GM12865 (cell line): ENCODE results near the gene FBP2.

Source experiments
- DNase-seq: peaks from one replicate; pipeline ENCODE4 v3.0.0; 2010; ENCODE audit warnings: low read depth
- H3K4me3 ChIP-seq: 2 replicates; pipeline ENCODE4 v1.5.1; 2011; ENCODE audit warnings: mild to moderate bottlenecking, low read depth, low read length, control low read depth
- TF ChIP-seq, protein P1 (sequence below): IDR thresholded peaks from 2 replicates; pipeline ENCODE4 v1.5.1; 2011; ENCODE audit warnings: low read length, control low read depth, low read depth, inconsistent platforms; ENCODE audit not compliant: insufficient read depth; ENCODE audit errors: missing control alignments

FBP2 gene

DNA sequence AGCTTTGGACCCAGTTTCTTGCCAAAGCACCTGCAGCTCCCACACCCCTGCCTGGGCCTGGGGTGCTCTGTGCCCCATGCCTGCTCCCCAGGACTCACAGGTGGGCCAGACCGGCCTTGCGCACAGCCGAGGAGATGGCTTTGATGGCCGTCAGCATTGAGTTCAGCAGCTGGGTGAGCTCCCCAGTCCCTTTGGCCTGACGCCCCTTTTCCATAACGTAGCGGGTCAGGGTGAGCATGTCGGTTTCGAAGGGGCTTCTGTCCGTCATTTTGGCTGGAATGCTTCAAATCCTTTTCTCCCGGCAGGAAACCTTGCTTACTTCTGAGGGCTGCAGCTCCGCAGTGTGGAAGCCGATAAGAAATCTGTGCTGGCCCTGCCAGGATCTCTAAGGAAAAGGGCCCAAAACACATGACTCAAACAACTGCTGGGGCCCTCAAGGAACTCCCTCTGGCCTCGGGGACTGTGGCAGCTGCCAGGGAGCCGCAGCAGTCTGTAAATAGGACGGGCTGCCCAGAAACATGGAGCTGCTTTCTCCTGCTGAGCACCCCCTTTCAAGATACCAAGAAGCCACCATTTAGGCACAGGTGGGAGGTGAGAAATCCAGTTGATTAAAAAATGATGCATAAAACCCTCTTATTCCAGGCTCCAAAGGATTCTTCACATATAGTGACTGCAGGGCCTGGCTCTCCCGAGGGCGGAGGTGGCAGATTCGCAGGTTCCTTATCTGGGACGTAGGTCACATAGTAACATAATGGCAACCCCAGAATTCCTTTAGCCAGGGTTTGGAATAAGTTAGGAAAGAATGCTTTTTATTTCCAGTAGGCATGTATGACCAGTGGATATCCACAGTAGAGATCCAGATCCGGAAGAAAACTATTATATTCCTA lies at the start of gene FBP2:
FBP2 (minus strand) TSS at position 366 of the 887 bp plus-strand sequence; CDS start at position 268, 98 bp downstream.
- no peak within 1 kb of the TSS for H3K4me3 ChIP-seq
- no peak for DNase-seq
- TF ChIP-seq, protein P1, sequence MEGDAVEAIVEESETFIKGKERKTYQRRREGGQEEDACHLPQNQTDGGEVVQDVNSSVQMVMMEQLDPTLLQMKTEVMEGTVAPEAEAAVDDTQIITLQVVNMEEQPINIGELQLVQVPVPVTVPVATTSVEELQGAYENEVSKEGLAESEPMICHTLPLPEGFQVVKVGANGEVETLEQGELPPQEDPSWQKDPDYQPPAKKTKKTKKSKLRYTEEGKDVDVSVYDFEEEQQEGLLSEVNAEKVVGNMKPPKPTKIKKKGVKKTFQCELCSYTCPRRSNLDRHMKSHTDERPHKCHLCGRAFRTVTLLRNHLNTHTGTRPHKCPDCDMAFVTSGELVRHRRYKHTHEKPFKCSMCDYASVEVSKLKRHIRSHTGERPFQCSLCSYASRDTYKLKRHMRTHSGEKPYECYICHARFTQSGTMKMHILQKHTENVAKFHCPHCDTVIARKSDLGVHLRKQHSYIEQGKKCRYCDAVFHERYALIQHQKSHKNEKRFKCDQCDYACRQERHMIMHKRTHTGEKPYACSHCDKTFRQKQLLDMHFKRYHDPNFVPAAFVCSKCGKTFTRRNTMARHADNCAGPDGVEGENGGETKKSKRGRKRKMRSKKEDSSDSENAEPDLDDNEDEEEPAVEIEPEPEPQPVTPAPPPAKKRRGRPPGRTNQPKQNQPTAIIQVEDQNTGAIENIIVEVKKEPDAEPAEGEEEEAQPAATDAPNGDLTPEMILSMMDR, result no peak

DNA sequence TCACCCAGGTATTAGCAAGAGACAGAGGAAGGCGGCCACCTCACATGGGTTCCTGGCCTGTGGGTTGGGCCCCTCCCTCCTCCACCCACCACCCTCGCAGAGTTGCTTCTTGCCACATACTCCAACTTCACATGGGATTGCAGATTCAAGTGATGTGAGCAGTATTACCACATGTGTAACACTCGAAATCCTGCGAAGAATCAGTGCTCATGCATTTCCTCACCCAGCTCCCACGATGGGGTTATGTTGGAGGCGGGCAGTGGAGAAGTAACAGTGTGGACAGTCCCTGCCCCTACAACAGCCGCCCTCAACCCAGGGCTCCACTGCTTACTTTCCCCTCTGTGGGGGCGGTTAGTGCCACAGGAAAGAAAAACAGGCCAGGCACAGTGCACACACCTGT lies 49.6 kb upstream of the FBP2 start:
- no peak for DNase-seq
- H3K4me3 ChIP-seq, result no peak overlapping the region
- TF ChIP-seq, protein P1, result no peak

GRCh38 chr9:94642501-94642900 lies 48.9 kb upstream of the FBP2 start:
- no peak for DNase-seq
- H3K4me3 ChIP-seq, result no peak overlapping the region
- TF ChIP-seq, protein P1, result no peak

GRCh38 chr9:94639999-94640376 lies 46.4 kb upstream of the FBP2 start:
- H3K4me3 ChIP-seq, result peak overlapping the region; percentile 50
- no peak for DNase-seq
- TF ChIP-seq, protein P1, result no peak

GRCh38 chr9:94639061-94639998 lies 45.7 kb upstream of the FBP2 start, which contains the start of gene FBP1:
FBP1 (minus strand) TSS chr9:94639518; CDS start chr9:94639310, 208 bp downstream.
- peak; percentile 56 for DNase-seq
- H3K4me3 ChIP-seq, result peak within 1 kb of the TSS; percentile 50
- TF ChIP-seq, protein P1, result no peak

DNA sequence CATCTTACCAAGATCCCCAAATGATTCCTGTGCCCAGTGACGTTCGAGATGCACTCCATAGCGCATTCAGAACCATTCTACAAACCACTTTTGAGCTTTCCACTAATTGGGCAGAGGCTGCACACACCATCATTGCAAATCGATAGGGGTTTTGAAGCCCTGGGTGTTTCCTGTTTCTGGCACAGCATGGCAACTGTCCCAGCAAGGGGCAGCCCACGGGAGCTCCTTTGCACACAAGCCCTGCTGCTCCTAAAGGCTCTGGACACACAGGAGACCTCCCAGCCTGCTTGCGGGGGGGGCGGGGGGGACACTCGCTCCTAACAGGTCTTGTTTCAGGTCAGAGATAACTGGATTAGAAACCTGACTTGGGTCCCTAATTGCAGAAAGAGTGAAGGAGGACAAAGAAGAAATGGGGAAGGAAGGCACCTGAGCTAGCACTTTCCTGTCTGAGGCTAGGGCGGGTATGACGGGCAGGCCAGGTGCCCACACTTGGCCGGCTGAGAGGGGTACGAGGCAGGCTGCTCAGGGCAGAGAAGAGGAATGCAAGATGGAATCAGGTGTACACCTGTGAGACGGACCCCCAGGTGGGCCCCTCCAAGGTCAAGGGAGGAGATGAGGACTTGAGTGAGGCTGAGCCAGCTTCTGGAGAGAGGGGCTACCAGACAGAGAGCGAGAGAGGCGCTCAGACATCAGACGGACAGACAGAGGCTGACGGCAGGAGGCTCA lies 44.9 kb upstream of the FBP2 start:
- TF ChIP-seq, protein P1, result no peak
- H3K4me3 ChIP-seq, result no peak overlapping the region; the same call in 1 of the 2 replicates
- no peak for DNase-seq
